ENCODE results near the gene ADCY2.

Gene ADCY2

DNA sequence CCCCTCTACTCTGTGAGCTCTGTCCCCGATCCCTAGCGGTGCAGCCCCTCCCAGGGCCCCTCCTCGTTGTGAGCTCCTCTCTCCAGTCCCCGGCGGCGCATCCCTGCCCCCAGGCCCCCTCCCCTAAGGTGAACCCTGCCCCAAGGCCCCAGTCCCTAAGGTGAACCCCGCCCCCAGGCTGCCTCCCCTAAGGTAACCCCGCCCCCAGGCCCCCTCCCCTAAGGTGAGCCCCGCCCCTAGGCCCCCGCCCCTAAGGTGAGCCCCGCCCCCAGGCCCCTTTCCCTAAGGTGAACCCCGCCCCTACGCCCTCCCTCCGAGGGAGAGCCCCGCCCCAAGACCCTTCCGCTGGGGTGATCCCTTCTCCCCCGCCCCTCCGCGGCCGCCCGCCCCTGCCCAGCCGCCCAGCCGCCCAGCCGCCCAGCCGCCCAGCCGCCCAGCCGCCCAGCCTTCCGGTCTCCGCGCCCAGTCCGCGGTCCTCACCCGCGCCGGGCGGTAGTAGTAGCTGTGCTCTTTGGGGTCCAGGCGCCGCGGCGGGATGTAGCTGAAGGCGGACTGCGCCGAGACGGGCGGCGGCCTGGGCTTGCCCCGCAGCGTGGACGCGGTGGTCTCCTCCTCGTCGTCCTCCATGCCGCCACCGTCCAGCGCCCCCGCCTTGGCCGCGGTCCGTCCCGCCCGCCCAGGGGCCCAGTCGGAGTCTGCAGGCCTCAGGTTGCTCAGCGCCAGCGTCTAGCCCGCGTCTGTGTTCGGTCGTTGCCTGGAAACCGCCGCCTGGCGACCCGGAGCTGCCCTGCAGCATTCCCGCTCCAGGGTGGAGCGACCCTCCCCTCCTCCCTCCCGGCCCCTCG is 454.7 kb downstream of the ADCY2 start, which contains the start of gene CFAP90:
TSS of gene CFAP90 (minus strand) at position 739 of the 845 bp plus-strand sequence. CDS start at position 627, 112 bp downstream.
- peak; percentile 7 for DNase-seq

DNA sequence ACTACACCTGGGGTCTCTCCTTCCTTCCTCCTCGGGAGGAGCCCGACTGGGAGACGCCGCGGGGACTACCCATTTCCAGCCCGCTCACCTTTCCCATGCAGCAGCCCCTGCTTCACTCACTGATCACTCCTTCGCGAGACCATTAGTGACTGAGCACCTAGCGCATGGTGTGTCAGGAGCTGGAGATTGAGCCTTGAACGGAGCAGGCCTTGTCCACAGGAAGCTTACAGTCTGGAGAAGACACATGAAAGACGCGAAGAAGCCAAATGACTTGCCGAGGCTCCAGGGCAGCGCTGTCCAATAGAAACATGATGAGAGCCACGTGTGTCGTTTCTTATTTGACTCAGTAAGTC is 455.3 kb downstream of the ADCY2 start:
- no peak for DNase-seq

GRCh38 chr5:7851617-7852289 is 455.8 kb downstream of the ADCY2 start:
- no peak for DNase-seq

GRCh38 chr5:7852542-7852941 is 456.6 kb downstream of the ADCY2 start:
- no peak for DNase-seq

DNA sequence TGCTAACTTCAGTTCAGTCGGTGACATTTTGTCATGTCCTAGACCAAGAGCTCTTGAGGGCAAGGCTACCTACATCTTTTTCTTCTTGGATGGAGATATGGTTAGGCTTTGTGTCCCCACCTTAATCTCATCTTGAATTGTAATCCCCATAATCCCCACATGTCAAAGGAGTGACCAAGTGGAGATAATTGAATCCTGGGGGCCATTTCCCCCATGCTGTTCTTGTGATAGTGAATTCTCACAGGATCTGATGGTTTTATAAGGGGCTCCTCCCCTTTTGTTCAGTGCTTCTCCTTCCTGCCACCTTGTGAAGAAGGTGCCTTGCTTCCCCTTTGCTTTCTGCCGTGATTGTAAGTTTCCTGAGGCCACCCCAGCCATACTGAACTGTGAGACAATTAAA is 457.1 kb downstream of the ADCY2 start:
- DNase-seq: no peak

GRCh38 chr5:7855611-7856010 is 459.7 kb downstream of the ADCY2 start:
- DNase-seq: no peak

- DNase-seq: no peak
These were observed 460.9 kb downstream of the ADCY2 start for GRCh38 chr5:7856855-7857254.

DNA sequence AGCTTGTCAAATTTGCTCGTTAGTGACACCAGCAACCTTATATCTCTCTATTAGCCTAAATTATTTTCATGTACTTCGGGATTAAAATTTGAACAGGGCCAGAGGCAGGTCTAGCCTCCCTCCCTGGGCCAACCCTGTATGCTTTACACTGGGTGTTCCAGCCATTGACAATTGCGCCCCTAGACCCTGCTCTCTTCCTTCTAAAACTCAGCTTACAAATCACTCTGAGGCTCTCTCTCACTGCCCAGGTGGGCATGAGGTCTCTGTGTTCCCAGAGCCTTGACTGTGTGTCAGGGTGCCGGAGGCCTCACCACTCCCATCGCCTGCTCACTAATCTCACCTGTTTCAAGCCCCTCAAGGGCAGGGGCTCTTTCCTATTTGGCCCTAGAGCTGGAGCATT is 461.4 kb downstream of the ADCY2 start:
- no peak for DNase-seq

GRCh38 chr5:7857926-7858632 is 462.1 kb downstream of the ADCY2 start:
- DNase-seq: no peak

- no peak for DNase-seq
These were observed 470.3 kb downstream of the ADCY2 start for GRCh38 chr5:7866196-7866595.

DNA sequence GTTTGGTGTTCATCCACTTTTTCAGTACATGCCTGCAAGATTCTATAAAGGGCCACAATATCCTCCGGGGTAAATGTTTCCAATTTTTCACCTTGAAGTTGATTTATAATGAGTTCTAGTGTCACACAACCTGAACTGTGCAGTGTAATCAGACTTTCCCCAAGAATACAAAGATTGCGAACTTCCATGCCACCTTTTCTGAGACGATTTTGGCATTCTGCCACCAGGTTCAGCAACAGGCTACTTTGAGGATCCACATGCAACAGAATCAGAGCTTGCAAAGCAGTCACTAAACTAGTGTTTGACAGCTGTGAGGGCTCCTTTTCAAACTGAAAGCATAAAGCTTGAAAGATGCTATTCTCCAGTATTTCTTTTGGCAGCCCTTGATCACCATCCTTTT is 471.3 kb downstream of the ADCY2 start:
- no peak for DNase-seq

DNA sequence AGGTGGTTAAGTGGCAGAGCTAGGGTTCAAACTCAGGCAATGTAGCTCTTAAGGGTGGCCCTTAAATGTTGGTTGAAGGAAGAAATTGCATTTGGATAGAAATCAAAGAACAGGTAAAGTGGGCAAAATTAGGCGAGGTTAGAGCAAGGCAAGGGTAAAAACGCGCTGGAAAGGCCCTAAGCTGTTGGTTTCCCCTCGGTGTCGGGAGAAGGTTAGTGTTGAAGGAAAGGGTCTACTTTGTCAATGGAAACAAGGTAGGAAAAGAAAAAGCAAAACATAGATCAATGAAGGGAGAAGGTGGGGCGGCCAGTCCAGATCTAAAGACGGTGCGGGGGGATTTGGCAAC is 472.5 kb downstream of the ADCY2 start:
- DNase-seq: no peak

DNA sequence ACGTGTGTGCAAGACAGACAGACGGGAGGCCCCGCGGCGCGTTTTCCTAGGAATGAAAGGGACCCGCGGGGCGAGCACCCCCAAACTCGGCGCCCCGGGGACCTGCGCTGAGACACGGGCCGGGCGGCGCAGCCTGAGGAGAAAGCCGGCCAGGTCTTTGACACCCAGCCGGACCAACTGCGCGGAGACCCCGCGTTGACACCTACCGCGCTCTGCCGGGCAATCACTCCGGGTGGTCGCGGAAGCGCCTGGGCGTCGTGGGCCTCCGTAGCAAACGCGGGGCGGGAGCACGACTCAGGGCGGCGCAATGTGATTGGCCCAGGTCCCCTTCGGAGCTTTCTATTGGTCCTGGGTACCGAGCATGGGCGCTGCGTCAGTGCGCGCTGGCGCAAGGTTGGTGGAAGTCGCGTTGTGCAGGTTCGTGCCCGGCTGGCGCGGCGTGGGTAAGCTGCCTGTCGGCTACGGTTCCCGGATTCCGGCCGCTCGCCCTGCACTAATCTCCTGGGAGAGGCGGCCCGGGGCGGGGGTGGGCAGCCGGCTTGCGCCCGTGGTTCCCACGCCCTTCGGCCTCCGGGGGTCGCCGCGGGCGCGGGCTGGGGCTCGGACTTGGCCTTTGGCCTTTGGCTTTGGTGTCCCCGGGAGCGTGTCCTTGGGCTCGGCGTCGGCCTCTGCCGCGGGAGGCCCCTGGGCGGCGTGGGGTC is 473.0 kb downstream of the ADCY2 start, which contains the start of the genes FASTKD3 and MTRR:
TSS of gene FASTKD3 (minus strand) at position 259 of the 701 bp plus-strand sequence. CDS start 948 bp downstream, outside the sequence.
TSS of gene MTRR (plus strand) at position 376 of the 701 bp plus-strand sequence. CDS start 1,647 bp downstream, outside the sequence.
- peak; percentile 82 for DNase-seq

- DNase-seq: no peak
These were observed 473.7 kb downstream of the ADCY2 start for GRCh38 chr5:7869474-7870136.

DNA sequence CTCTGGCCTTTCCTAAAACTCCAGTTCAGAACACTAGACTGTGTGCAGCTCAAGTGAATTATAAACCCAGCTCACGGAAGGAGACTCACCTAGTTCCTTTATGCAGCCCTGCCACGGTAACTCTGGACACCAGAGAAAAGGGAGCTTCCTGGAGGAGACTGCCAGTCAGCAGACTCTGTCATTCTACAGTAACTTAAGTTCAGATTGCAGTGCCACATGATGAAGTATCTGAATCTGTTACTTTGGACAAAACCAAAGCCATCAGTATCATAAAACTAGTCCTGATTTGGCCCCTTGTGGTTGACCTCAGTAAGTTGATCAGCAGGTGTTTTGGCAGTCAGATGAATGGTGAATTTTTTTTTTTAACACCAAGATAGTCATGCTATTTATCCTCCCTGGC is 475.7 kb downstream of the ADCY2 start:
- DNase-seq: no peak

GRCh38 chr5:7872517-7873130 is 476.7 kb downstream of the ADCY2 start:
- DNase-seq: no peak

DNA sequence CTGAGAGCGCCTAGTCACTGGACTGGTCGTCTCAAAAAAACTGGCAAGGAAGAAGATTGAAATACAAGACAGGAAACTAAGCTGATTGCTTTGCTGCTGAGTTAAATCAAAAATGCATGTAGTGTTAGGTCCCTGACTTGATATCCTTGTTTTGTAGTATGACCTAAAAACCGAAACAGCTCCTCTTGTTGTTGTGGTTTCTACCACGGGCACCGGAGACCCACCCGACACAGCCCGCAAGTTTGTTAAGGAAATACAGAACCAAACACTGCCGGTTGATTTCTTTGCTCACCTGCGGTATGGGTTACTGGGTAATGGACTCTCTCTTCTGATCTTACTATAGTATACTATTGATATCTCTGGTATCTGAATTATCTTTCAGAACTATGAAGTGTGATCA is 477.3 kb downstream of the ADCY2 start:
- no peak for DNase-seq

DNA sequence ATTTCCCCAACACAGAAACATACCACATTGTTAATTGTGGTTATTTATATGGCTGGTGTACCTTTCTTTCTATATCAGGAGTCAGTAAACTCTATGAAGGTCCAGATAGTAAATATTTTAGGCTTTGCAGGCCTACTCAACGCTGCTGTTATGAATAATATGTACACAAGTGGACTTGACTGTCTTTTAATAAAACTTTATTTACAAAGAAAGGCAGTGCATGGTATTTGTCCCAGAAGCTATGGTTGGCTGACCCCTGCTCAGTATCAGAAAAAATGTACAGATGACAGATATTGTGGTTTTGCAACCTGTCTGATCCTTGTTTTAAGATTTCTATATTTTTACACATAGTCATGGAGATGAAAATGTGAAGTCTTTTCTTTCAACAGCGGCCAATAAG is 478.7 kb downstream of the ADCY2 start:
- no peak for DNase-seq

DNA sequence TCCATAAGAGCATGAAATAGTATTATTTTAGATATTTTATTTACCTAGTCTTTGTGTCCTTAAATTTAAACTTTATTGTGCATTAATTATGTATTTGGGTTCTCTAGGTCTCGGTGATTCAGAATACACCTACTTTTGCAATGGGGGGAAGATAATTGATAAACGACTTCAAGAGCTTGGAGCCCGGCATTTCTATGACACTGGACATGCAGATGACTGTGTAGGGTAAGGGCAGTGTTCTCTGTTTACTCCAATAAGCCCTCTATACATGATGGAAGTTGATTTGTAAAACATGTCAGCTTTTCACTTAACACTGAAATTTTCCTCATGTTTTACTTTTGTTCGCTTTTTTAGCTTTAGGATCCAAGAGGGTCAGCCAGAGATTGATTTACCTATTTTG is 479.2 kb downstream of the ADCY2 start:
- DNase-seq: no peak

- no peak for DNase-seq
These were observed 480.9 kb downstream of the ADCY2 start for GRCh38 chr5:7876867-7877266.

GRCh38 chr5:7877851-7878250 is 481.9 kb downstream of the ADCY2 start:
- no peak for DNase-seq

DNA sequence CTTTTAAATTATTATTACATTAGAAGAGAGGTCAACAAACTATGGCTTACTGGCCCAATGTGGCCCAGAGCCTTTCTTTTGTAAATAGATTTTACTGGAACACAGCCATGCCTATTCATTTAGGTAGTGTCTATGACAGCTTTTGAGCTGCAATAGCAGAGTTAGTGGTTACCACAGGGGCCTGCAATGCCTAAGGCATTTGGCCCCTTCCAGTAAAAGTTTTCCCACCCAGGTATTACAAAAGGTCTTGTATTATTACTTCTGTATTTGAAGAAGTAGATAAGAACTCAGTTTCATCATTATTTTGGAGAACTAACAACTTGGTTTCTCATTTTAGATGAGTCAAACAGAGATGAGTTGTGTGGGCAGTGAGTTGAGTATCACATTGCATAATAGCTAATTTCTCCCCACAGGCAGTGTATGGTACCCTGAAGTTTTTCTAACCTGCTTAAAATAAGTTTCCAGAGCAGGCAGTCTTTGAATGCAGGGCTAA is 482.5 kb downstream of the ADCY2 start:
- DNase-seq: no peak

Data from DMS 273 treated with DMSO at 0.1 percent for 48 hours (cell line).